Progenitor cell of endocrine pancreas (in vitro differentiated cells): ENCODE measurements around the gene CEACAM5. TPM values are rescaled to one million over a fixed set of nuclear protein-coding genes. Genes with fewer than 3 reads are reported as not detected.

Experiments
- DNase-seq: peaks from one replicate; pipeline ENCODE4 v3.0.0; 2021; ENCODE audit warnings: low spot score; ENCODE audit not compliant: unreplicated experiment
- H3K27ac Mint-ChIP-seq: 2 replicates; pipeline ENCODE4 v1.8.0; 2021; ENCODE audit warnings: mild to moderate bottlenecking, moderate library complexity, mixed read lengths
- H3K27me3 Mint-ChIP-seq: 2 replicates; pipeline ENCODE4 v1.8.0; 2021; ENCODE audit warnings: mixed read lengths
- H3K36me3 Mint-ChIP-seq: 2 replicates; pipeline ENCODE4 v1.8.0; 2022; ENCODE audit warnings: mixed read lengths; ENCODE audit not compliant: insufficient read depth
- H3K4me1 Mint-ChIP-seq: 2 replicates; pipeline ENCODE4 v1.8.0; 2021; ENCODE audit warnings: low read depth, mixed read lengths
- H3K4me3 Mint-ChIP-seq: 2 replicates; pipeline ENCODE4 v1.8.0; 2021; ENCODE audit warnings: low read depth, mild to moderate bottlenecking, moderate library complexity, mixed read lengths
- H3K9me3 Mint-ChIP-seq: 2 replicates; pipeline ENCODE4 v1.8.0; 2021; ENCODE audit warnings: low read depth, mixed read lengths
- CTCF ChIP-seq: fragments of 200-600 bp; sonication (generic); IDR thresholded peaks from one replicate; pipeline ENCODE4 v1.5.0; 2021; ENCODE audit warnings: antibody characterized with exemption, mild to moderate bottlenecking; ENCODE audit not compliant: unreplicated experiment
- total RNA-seq: library from RNA; stranded (reverse); gene quantifications from 2 replicates; pipeline ENCODE4 v1.2.1, GENCODE V29; 2021

CEACAM5 gene
- total RNA-seq, 1 donor from 2014 or later = not detected

- Mint-ChIP-seq H3K36me3 (peaks cover 4% of the 10 kb centered on the region), H3K4me3 (no peak overlapping the region), H3K27me3 (no peaks in the 10 kb centered on the region), H3K9me3 (peaks cover 40% of the 10 kb centered on the region), H3K27ac (no peak overlapping the region), H3K4me1 (no peaks in the 10 kb centered on the region)
- no peak for TF ChIP-seq CTCF
- no peak for DNase-seq
Observed at GRCh38 chr19:41696402-41697197, 11.8 kb upstream of the CEACAM5 start.

- Mint-ChIP-seq H3K27ac (no peak overlapping the region), H3K27me3 (no peaks in the 10 kb centered on the region), H3K4me1 (no peaks in the 10 kb centered on the region), H3K9me3 (peaks cover 35% of the 10 kb centered on the region), H3K36me3 (peaks cover 4% of the 10 kb centered on the region), H3K4me3 (no peak overlapping the region)
- no peak for TF ChIP-seq CTCF
- DNase-seq = no peak
Observed at GRCh38 chr19:41697198-41697855, 11.1 kb upstream of the CEACAM5 start.

- H3K27ac Mint-ChIP-seq = no peak overlapping the region
- H3K4me1 Mint-ChIP-seq = no peaks in the 10 kb centered on the region
- H3K9me3 Mint-ChIP-seq = peaks cover 29% of the 10 kb centered on the region
- peaks cover 4% of the 10 kb centered on the region for H3K36me3 Mint-ChIP-seq
- TF ChIP-seq CTCF = no peak
- DNase-seq = no peak
- H3K27me3 Mint-ChIP-seq = no peaks in the 10 kb centered on the region
- H3K4me3 Mint-ChIP-seq = no peak overlapping the region
Observed at GRCh38 chr19:41698746-41699230, 9.6 kb upstream of the CEACAM5 start.

GRCh38 chr19:41699231-41699967, 9.0 kb upstream of the CEACAM5 start:
- peaks cover 4% of the 10 kb centered on the region for H3K36me3 Mint-ChIP-seq
- no peaks in the 10 kb centered on the region for H3K27me3 Mint-ChIP-seq
- peaks cover 29% of the 10 kb centered on the region for H3K9me3 Mint-ChIP-seq
- no peak for TF ChIP-seq CTCF
- no peak for DNase-seq
- no peaks in the 10 kb centered on the region for H3K4me1 Mint-ChIP-seq
- H3K27ac Mint-ChIP-seq = no peak overlapping the region
- no peak overlapping the region for H3K4me3 Mint-ChIP-seq

- Mint-ChIP-seq H3K27me3 (no peaks in the 10 kb centered on the region), H3K36me3 (peaks cover 4% of the 10 kb centered on the region), H3K4me1 (no peaks in the 10 kb centered on the region), H3K4me3 (no peak overlapping the region), H3K27ac (no peak overlapping the region), H3K9me3 (peaks cover 33% of the 10 kb centered on the region)
- no peak for DNase-seq
- no peak for TF ChIP-seq CTCF
Observed at GRCh38 chr19:41699968-41700323, 8.5 kb upstream of the CEACAM5 start.
